ENCODE results near the gene COL18A1. TPM values are rescaled to one million over a fixed set of nuclear protein-coding genes. Genes with fewer than 3 reads are reported as not detected.

Gene COL18A1
- total and polyA plus RNA-seq, 5 donors from 2014 or later, result 0.29 to 2.7 (median 1.3) TPM

GRCh38 chr21:45387506-45387905 is 17.5 kb upstream of the COL18A1 start:
- H3K27me3 Mint-ChIP-seq, result peaks cover 7% of the 10 kb centered on the region
- H3K4me3 Mint-ChIP-seq, result no peak overlapping the region
- H3K4me3 ChIP-seq (ENCODE audit: low read depth, low read length), result no peak overlapping the region
- no peaks in the 10 kb centered on the region for H3K4me1 ChIP-seq (ENCODE audit: control insufficient read depth, insufficient read depth, low read length, poor library complexity, severe bottlenecking)
- no peaks in the 10 kb centered on the region for H3K27me3 ChIP-seq (ENCODE audit: control insufficient read depth, insufficient read depth, low read length)
- no peak for DNase-seq
- no peak overlapping the region for H3K27ac Mint-ChIP-seq
- H3K27ac ChIP-seq (ENCODE audit: insufficient read depth, low read length, poor library complexity, severe bottlenecking), result no peak overlapping the region
- no peaks in the 10 kb centered on the region for H3K4me1 Mint-ChIP-seq
- no peaks in the 10 kb centered on the region for H3K9me3 ChIP-seq (ENCODE audit: control insufficient read depth in 2 of 2, low read length in 2 of 2)
- H3K9me3 Mint-ChIP-seq, result peaks cover 0 to 1% (median 0%) of the 10 kb centered on the region in 7 donors
- no peak for ATAC-seq (ENCODE audit: low read depth in 2 of 2)
- no peaks in the 10 kb centered on the region for H3K36me3 Mint-ChIP-seq
- H3K36me3 ChIP-seq (ENCODE audit: control insufficient read depth, insufficient read depth, low read length), result no peaks in the 10 kb centered on the region

- no peak for ATAC-seq (ENCODE audit: low read depth in 2 of 2)
- no peaks in the 10 kb centered on the region for H3K36me3 Mint-ChIP-seq
- Histone ChIP-seq H3K4me1 (ENCODE audit: control insufficient read depth, insufficient read depth, low read length, poor library complexity, severe bottlenecking) (no peaks in the 10 kb centered on the region), H3K36me3 (ENCODE audit: control insufficient read depth, insufficient read depth, low read length) (no peaks in the 10 kb centered on the region), H3K9me3 (ENCODE audit: control insufficient read depth in 2 of 2, low read length in 2 of 2) (no peaks in the 10 kb centered on the region), H3K4me3 (ENCODE audit: low read depth, low read length) (no peak overlapping the region), H3K27ac (ENCODE audit: insufficient read depth, low read length, poor library complexity, severe bottlenecking) (no peak overlapping the region), H3K27me3 (ENCODE audit: control insufficient read depth, insufficient read depth, low read length) (no peaks in the 10 kb centered on the region)
- H3K4me1 Mint-ChIP-seq, result no peaks in the 10 kb centered on the region
- DNase-seq, result no peak
- H3K9me3 Mint-ChIP-seq, result no peaks in the 10 kb centered on the region
- H3K27me3 Mint-ChIP-seq, result peaks cover 5% of the 10 kb centered on the region
- H3K4me3 Mint-ChIP-seq, result no peak overlapping the region
- no peak overlapping the region for H3K27ac Mint-ChIP-seq
Observed at GRCh38 chr21:45388011-45388521, 16.9 kb upstream of the COL18A1 start.

GRCh38 chr21:45388611-45389296 is 16.2 kb upstream of the COL18A1 start:
- DNase-seq (no peak), ATAC-seq (ENCODE audit: low read depth in 2 of 2) (no peak)
- no peaks in the 10 kb centered on the region for H3K4me1 ChIP-seq (ENCODE audit: control insufficient read depth, insufficient read depth, low read length, poor library complexity, severe bottlenecking)
- no peak overlapping the region for H3K27ac ChIP-seq (ENCODE audit: insufficient read depth, low read length, poor library complexity, severe bottlenecking)
- H3K9me3 ChIP-seq (ENCODE audit: control insufficient read depth in 2 of 2, low read length in 2 of 2), result no peaks in the 10 kb centered on the region
- H3K27me3 ChIP-seq (ENCODE audit: control insufficient read depth, insufficient read depth, low read length), result no peaks in the 10 kb centered on the region
- H3K36me3 ChIP-seq (ENCODE audit: control insufficient read depth, insufficient read depth, low read length), result no peaks in the 10 kb centered on the region
- Mint-ChIP-seq H3K4me1 (no peaks in the 10 kb centered on the region), H3K4me3 (no peak overlapping the region), H3K9me3 (no peaks in the 10 kb centered on the region), H3K36me3 (no peaks in the 10 kb centered on the region), H3K27ac (no peak overlapping the region), H3K27me3 (peaks cover 5% of the 10 kb centered on the region)
- H3K4me3 ChIP-seq (ENCODE audit: low read depth, low read length), result no peak overlapping the region

DNA sequence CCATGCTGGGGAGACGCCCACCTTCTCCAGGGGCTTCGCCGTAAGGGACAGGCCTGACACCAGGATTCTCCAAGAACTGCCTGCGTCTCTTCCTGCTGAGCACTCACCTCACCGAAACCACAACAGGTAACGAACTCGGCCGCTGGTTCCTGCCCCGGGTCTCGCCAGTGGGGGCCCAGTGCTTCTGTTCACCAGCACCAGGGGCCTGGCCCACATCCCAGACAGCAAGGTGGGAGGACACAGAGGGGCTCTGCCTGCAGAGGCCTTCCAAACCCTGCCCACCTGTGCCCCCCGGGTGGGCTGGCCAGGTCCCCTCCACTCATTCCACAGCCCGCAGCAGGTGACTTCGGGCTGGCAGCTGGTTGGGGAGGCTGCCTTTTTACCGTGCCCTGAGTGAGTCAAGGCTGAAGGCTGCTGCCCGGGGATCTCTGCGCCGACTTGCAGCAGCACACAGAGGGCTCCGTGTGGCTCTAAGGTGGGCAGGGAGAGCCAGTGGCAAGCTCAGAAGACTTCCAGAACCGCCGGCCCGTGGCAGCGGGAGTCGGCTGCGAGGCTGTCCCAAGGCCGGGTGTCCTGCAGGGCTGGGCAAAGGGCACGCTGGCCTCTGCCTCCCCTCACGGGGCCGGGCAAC is 14.7 kb upstream of the COL18A1 start:
- Mint-ChIP-seq H3K27me3 (peaks cover 10% of the 10 kb centered on the region), H3K4me3 (no peak overlapping the region), H3K36me3 (no peaks in the 10 kb centered on the region), H3K27ac (no peak overlapping the region), H3K4me1 (no peaks in the 10 kb centered on the region), H3K9me3 (no peaks in the 10 kb centered on the region)
- H3K4me1 ChIP-seq (ENCODE audit: control insufficient read depth, insufficient read depth, low read length, poor library complexity, severe bottlenecking), result no peaks in the 10 kb centered on the region
- no peak for ATAC-seq (ENCODE audit: low read depth in 2 of 2)
- H3K9me3 ChIP-seq (ENCODE audit: control insufficient read depth in 2 of 2, low read length in 2 of 2), result no peaks in the 10 kb centered on the region
- H3K4me3 ChIP-seq (ENCODE audit: low read depth, low read length), result no peak overlapping the region
- DNase-seq, result no peak
- H3K27ac ChIP-seq (ENCODE audit: insufficient read depth, low read length, poor library complexity, severe bottlenecking), result no peak overlapping the region
- no peaks in the 10 kb centered on the region for H3K36me3 ChIP-seq (ENCODE audit: control insufficient read depth, insufficient read depth, low read length)
- H3K27me3 ChIP-seq (ENCODE audit: control insufficient read depth, insufficient read depth, low read length), result no peaks in the 10 kb centered on the region

- H3K9me3 ChIP-seq (ENCODE audit: control insufficient read depth in 2 of 2, low read length in 2 of 2), result no peaks in the 10 kb centered on the region
- Mint-ChIP-seq H3K4me3 (peak overlapping the region in 1 of 4 donors; percentile 6), H3K36me3 (no peaks in the 10 kb centered on the region), H3K9me3 (no peaks in the 10 kb centered on the region), H3K4me1 (no peaks in the 10 kb centered on the region), H3K27me3 (peaks cover 10% of the 10 kb centered on the region), H3K27ac (peak overlapping the region in 1 of 3 donors; percentile 32)
- no peaks in the 10 kb centered on the region for H3K36me3 ChIP-seq (ENCODE audit: control insufficient read depth, insufficient read depth, low read length)
- no peaks in the 10 kb centered on the region for H3K4me1 ChIP-seq (ENCODE audit: control insufficient read depth, insufficient read depth, low read length, poor library complexity, severe bottlenecking)
- no peak overlapping the region for H3K4me3 ChIP-seq (ENCODE audit: low read depth, low read length)
- H3K27me3 ChIP-seq (ENCODE audit: control insufficient read depth, insufficient read depth, low read length), result no peaks in the 10 kb centered on the region
- H3K27ac ChIP-seq (ENCODE audit: insufficient read depth, low read length, poor library complexity, severe bottlenecking), result no peak overlapping the region
- no peak for ATAC-seq (ENCODE audit: low read depth in 2 of 2)
- DNase-seq, result no peak
Observed at GRCh38 chr21:45390831-45391742, 13.9 kb upstream of the COL18A1 start.

GRCh38 chr21:45391743-45392572 is 13.0 kb upstream of the COL18A1 start:
- Mint-ChIP-seq H3K27ac (no peak overlapping the region), H3K4me1 (no peaks in the 10 kb centered on the region), H3K27me3 (peaks cover 11% of the 10 kb centered on the region), H3K36me3 (no peaks in the 10 kb centered on the region), H3K9me3 (no peaks in the 10 kb centered on the region), H3K4me3 (no peak overlapping the region)
- no peaks in the 10 kb centered on the region for H3K4me1 ChIP-seq (ENCODE audit: control insufficient read depth, insufficient read depth, low read length, poor library complexity, severe bottlenecking)
- DNase-seq (no peak), ATAC-seq (ENCODE audit: low read depth in 2 of 2) (no peak)
- no peaks in the 10 kb centered on the region for H3K36me3 ChIP-seq (ENCODE audit: control insufficient read depth, insufficient read depth, low read length)
- no peaks in the 10 kb centered on the region for H3K27me3 ChIP-seq (ENCODE audit: control insufficient read depth, insufficient read depth, low read length)
- H3K4me3 ChIP-seq (ENCODE audit: low read depth, low read length), result no peak overlapping the region
- no peaks in the 10 kb centered on the region for H3K9me3 ChIP-seq (ENCODE audit: control insufficient read depth in 2 of 2, low read length in 2 of 2)
- no peak overlapping the region for H3K27ac ChIP-seq (ENCODE audit: insufficient read depth, low read length, poor library complexity, severe bottlenecking)

DNA sequence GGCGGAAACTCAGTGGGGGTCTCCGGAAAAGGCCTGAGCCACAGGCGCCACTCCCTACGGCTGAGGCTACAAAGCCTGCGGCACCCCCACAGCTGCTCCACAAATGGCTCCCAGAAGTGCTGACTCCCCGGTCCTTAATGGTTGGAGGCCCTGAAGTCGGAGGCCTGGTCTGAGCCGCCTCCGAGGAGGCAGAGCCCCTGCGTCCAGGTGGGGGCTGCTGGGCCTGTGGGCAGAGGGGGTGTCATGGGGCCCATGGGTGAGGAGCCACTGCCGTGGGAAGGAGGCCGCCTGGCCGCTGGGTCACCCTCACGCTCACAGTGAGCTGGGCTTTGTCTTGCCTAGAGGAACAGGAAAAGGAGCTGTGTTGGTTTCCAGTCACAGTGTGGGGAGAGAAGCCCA is 12.4 kb upstream of the COL18A1 start:
- H3K9me3 ChIP-seq (ENCODE audit: control insufficient read depth in 2 of 2, low read length in 2 of 2), result no peaks in the 10 kb centered on the region
- H3K4me1 ChIP-seq (ENCODE audit: control insufficient read depth, insufficient read depth, low read length, poor library complexity, severe bottlenecking), result no peaks in the 10 kb centered on the region
- H3K27me3 Mint-ChIP-seq, result peaks cover 17% of the 10 kb centered on the region
- no peak overlapping the region for H3K4me3 Mint-ChIP-seq
- no peaks in the 10 kb centered on the region for H3K27me3 ChIP-seq (ENCODE audit: control insufficient read depth, insufficient read depth, low read length)
- no peak overlapping the region for H3K27ac Mint-ChIP-seq
- H3K4me1 Mint-ChIP-seq, result no peaks in the 10 kb centered on the region
- ATAC-seq (ENCODE audit: low read depth in 2 of 2) (no peak), DNase-seq (no peak)
- no peaks in the 10 kb centered on the region for H3K36me3 Mint-ChIP-seq
- H3K36me3 ChIP-seq (ENCODE audit: control insufficient read depth, insufficient read depth, low read length), result no peaks in the 10 kb centered on the region
- no peak overlapping the region for H3K4me3 ChIP-seq (ENCODE audit: low read depth, low read length)
- H3K27ac ChIP-seq (ENCODE audit: insufficient read depth, low read length, poor library complexity, severe bottlenecking), result no peak overlapping the region
- H3K9me3 Mint-ChIP-seq, result no peaks in the 10 kb centered on the region
